Measurements from ENCODE around the gene IPO4.

IPO4 gene

DNA sequence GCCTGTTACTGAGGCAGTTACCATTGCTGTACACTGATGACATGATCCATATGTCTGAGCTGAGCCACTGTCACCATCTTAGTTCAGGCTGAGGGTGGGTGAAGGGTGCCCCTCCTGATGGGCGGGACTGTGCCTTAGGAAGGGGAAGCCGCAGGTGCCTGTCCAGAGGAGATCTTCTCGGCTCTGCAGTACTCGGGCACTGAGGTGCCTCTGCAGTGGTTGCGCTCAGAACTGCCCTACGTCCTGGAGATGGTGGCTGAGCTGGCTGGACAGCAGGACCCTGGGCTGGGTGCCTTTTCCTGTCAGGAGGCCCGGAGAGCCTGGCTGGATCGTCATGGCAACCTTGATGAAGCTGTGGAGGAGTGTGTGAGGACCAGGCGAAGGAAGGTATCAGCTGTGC lies 37.6 kb downstream of the IPO4 start:
- Histone ChIP-seq H3K4me2 (ENCODE audit: low read length) (no peak overlapping the region), H2BK120ac (ENCODE audit: low read depth, low read length) (no peak overlapping the region), H4K5ac (ENCODE audit: low read length) (no peak overlapping the region), H2BK15ac (replicated peaks; ENCODE audit: low read depth) (no peak overlapping the region), H4K8ac (ENCODE audit: low read depth, low read length) (no peak overlapping the region), H3K56ac (ENCODE audit: low read length) (no peak overlapping the region), H3K4ac (ENCODE audit: low read depth, low read length) (no peak overlapping the region), H3K23ac (ENCODE audit: low read length) (no peak overlapping the region), H3K4me3 (ENCODE audit: low read length) (no peak overlapping the region), H2AK5ac (ENCODE audit: low read length) (no peak overlapping the region), H3K36me3 (ENCODE audit: control insufficient read depth, insufficient read depth, low read length) (peaks cover 19% of the 10 kb centered on the region), H3K79me1 (ENCODE audit: low read length) (peaks cover 16% of the 10 kb centered on the region), H3K4me1 (ENCODE audit: control insufficient read depth, low read depth, low read length) (peaks cover 3% of the 10 kb centered on the region), H3K79me2 (ENCODE audit: control insufficient read depth, insufficient read depth, low read length) (peaks cover 16% of the 10 kb centered on the region), H3K27ac (ENCODE audit: low read depth, low read length) (no peak overlapping the region), H3K27me3 (ENCODE audit: insufficient read depth, low read length, poor library complexity) (no peaks in the 10 kb centered on the region), H2BK5ac (ENCODE audit: low read length) (no peak overlapping the region), H3K9ac (ENCODE audit: low read length) (no peak overlapping the region), H3K18ac (ENCODE audit: low read length) (no peak overlapping the region)
- no peak for DNase-seq
- no CpG with 5 or more reads among the region's 9 CpGs for WGBS (ENCODE audit: extremely low coverage, insufficient coverage, low lambda C conversion rate)

DNA sequence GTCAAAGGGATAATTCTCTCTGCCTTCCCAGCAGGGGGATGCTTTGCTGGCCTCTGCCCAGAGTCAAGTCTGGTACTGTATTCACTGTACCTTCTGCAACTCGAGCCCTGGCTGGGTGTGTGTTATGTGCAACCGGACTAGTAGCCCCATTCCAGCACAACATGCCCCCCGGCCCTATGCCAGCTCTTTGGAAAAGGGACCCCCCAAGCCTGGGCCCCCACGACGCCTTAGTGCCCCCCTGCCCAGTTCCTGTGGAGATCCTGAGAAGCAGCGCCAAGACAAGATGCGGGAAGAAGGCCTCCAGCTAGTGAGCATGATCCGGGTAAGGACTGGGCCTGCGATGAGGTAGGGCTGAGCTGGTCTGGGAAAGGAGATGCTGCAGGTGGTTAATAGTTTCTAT lies 38.0 kb downstream of the IPO4 start:
- H3K27me3 ChIP-seq (ENCODE audit: insufficient read depth, low read length, poor library complexity) = no peaks in the 10 kb centered on the region
- no peak for DNase-seq
- H3K4ac ChIP-seq (ENCODE audit: low read depth, low read length) = no peak overlapping the region
- no peak overlapping the region for H3K4me3 ChIP-seq (ENCODE audit: low read length)
- H2BK120ac ChIP-seq (ENCODE audit: low read depth, low read length) = no peak overlapping the region
- no peak overlapping the region for H3K27ac ChIP-seq (ENCODE audit: low read depth, low read length)
- peaks cover 8% of the 10 kb centered on the region for H3K4me1 ChIP-seq (ENCODE audit: control insufficient read depth, low read depth, low read length)
- no peak overlapping the region for H3K23ac ChIP-seq (ENCODE audit: low read length)
- no peak overlapping the region for H2AK5ac ChIP-seq (ENCODE audit: low read length)
- no CpG with 5 or more reads among the region's 9 CpGs for WGBS (ENCODE audit: extremely low coverage, insufficient coverage, low lambda C conversion rate)
- peaks cover 16% of the 10 kb centered on the region for H3K36me3 ChIP-seq (ENCODE audit: control insufficient read depth, insufficient read depth, low read length)
- no peak overlapping the region for H2BK5ac ChIP-seq (ENCODE audit: low read length)
- H3K9ac ChIP-seq (ENCODE audit: low read length) = no peak overlapping the region
- no peak overlapping the region for H3K18ac ChIP-seq (ENCODE audit: low read length)
- peaks cover 18% of the 10 kb centered on the region for H3K79me1 ChIP-seq (ENCODE audit: low read length)
- H3K4me2 ChIP-seq (ENCODE audit: low read length) = no peak overlapping the region
- no peak overlapping the region for H4K5ac ChIP-seq (ENCODE audit: low read length)
- H3K56ac ChIP-seq (ENCODE audit: low read length) = no peak overlapping the region
- no peak overlapping the region for H2BK15ac ChIP-seq (replicated peaks; ENCODE audit: low read depth)
- no peak overlapping the region for H4K8ac ChIP-seq (ENCODE audit: low read depth, low read length)
- H3K79me2 ChIP-seq (ENCODE audit: control insufficient read depth, insufficient read depth, low read length) = peaks cover 16% of the 10 kb centered on the region

DNA sequence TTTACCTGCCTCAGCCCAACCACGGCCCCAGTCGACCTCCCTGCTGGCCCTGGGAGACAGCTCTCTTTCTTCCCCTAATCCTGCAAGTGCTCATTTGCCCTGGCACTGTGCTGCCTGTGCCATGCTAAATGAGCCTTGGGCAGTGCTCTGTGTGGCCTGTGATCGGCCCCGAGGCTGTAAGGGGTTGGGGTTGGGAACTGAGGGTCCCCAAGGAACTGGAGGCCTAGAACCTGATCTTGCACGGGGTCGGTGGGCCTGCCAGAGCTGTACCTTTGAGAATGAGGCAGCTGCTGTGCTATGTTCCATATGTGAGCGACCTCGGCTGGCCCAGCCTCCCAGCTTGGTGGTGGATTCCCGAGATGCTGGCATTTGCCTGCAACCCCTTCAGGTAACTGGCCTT lies 38.6 kb downstream of the IPO4 start:
- Histone ChIP-seq H3K4me3 (ENCODE audit: low read length) (no peak overlapping the region), H4K5ac (ENCODE audit: low read length) (no peak overlapping the region), H2BK15ac (replicated peaks; ENCODE audit: low read depth) (no peak overlapping the region), H4K8ac (ENCODE audit: low read depth, low read length) (no peak overlapping the region), H2BK120ac (ENCODE audit: low read depth, low read length) (no peak overlapping the region), H3K27me3 (ENCODE audit: insufficient read depth, low read length, poor library complexity) (no peaks in the 10 kb centered on the region), H2BK5ac (ENCODE audit: low read length) (no peak overlapping the region), H3K4me2 (ENCODE audit: low read length) (no peak overlapping the region), H3K18ac (ENCODE audit: low read length) (no peak overlapping the region), H2AK5ac (ENCODE audit: low read length) (no peak overlapping the region), H3K23ac (ENCODE audit: low read length) (no peak overlapping the region), H3K36me3 (ENCODE audit: control insufficient read depth, insufficient read depth, low read length) (peaks cover 12% of the 10 kb centered on the region), H3K4me1 (ENCODE audit: control insufficient read depth, low read depth, low read length) (peaks cover 8% of the 10 kb centered on the region), H3K56ac (ENCODE audit: low read length) (no peak overlapping the region), H3K79me1 (ENCODE audit: low read length) (peaks cover 20% of the 10 kb centered on the region), H3K9ac (ENCODE audit: low read length) (no peak overlapping the region), H3K79me2 (ENCODE audit: control insufficient read depth, insufficient read depth, low read length) (peaks cover 16% of the 10 kb centered on the region), H3K4ac (ENCODE audit: low read depth, low read length) (no peak overlapping the region), H3K27ac (ENCODE audit: low read depth, low read length) (no peak overlapping the region)
- no CpG with 5 or more reads among the region's 9 CpGs for WGBS (ENCODE audit: extremely low coverage, insufficient coverage, low lambda C conversion rate)
- no peak for DNase-seq

DNA sequence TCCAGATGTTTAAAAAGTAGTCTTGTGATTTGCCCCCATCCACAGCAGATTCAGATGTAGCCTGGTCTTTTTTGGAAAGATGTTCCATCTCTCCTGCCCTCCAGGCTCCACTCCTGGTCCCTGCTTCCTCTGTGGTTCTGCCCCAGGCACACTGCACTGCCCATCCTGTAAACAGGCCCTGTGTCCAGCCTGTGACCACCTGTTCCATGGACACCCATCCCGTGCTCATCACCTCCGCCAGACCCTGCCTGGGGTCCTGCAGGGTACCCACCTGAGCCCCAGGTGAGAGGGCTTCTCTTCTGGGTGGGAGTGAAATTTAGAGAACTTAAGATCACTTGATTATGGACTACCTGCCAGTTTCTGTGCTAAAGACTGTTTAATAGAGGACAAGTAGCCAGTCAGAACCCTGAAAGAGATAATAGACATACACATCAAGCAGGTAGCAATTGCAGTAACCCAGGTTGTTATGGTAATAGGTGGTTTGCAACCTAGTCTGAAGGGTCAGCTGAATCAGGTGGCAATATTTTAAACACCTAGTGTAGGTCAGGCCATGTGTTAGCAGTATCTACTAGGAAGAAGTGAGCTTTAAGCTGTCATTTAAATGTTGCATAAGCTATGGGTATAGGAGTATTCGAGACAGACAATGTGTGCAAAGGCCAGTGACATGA lies 39.2 kb downstream of the IPO4 start:
- Histone ChIP-seq H2BK120ac (ENCODE audit: low read depth, low read length) (no peak overlapping the region), H2BK15ac (replicated peaks; ENCODE audit: low read depth) (no peak overlapping the region), H3K79me2 (ENCODE audit: control insufficient read depth, insufficient read depth, low read length) (peaks cover 16% of the 10 kb centered on the region), H3K36me3 (ENCODE audit: control insufficient read depth, insufficient read depth, low read length) (peaks cover 12% of the 10 kb centered on the region), H3K23ac (ENCODE audit: low read length) (no peak overlapping the region), H3K9ac (ENCODE audit: low read length) (no peak overlapping the region), H3K18ac (ENCODE audit: low read length) (no peak overlapping the region), H4K8ac (ENCODE audit: low read depth, low read length) (no peak overlapping the region), H2AK5ac (ENCODE audit: low read length) (no peak overlapping the region), H3K4me1 (ENCODE audit: control insufficient read depth, low read depth, low read length) (peaks cover 8% of the 10 kb centered on the region), H4K5ac (ENCODE audit: low read length) (no peak overlapping the region), H3K27ac (ENCODE audit: low read depth, low read length) (no peak overlapping the region), H2BK5ac (ENCODE audit: low read length) (no peak overlapping the region), H3K56ac (ENCODE audit: low read length) (no peak overlapping the region), H3K27me3 (ENCODE audit: insufficient read depth, low read length, poor library complexity) (no peaks in the 10 kb centered on the region), H3K4ac (ENCODE audit: low read depth, low read length) (no peak overlapping the region), H3K4me2 (ENCODE audit: low read length) (no peak overlapping the region), H3K79me1 (ENCODE audit: low read length) (peaks cover 20% of the 10 kb centered on the region), H3K4me3 (ENCODE audit: low read length) (no peak overlapping the region)
- DNase-seq = no peak
- WGBS (ENCODE audit: extremely low coverage, insufficient coverage, low lambda C conversion rate) = no CpG with 5 or more reads among the region's 3 CpGs

DNA sequence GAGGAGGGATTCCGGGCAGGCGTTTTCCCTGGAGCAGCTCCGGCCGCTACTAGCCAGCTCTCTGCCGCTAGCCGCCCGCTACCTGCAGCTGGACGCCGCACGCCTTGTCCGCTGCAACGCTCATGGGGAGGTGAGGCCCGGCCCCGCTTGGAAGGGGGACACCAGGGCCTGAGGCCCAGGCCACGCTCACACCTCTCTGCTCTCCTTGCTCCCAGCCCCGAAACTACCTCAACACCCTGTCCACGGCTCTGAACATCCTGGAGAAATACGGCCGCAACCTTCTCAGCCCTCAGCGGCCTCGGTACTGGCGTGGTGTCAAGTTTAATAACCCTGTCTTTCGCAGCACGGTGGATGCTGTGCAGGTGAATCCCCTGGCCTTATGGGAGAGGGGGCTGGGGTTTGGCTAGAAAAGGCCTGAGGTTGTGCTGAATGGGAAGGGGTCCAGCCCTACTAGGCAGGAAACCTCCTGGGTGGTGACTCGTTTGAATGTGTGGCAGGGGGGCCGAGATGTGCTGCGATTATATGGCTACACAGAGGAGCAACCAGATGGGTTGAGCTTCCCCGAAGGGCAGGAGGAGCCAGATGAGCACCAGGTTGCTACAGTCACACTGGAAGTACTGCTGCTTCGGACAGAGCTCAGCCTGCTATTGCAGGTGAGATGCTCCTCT lies 40.7 kb downstream of the IPO4 start:
- Histone ChIP-seq H3K56ac (ENCODE audit: low read length) (peak overlapping the region; percentile 92), H3K79me1 (ENCODE audit: low read length) (peaks cover 20% of the 10 kb centered on the region), H3K23ac (ENCODE audit: low read length) (peak overlapping the region; percentile 66), H4K5ac (ENCODE audit: low read length) (no peak overlapping the region), H3K9ac (ENCODE audit: low read length) (peak overlapping the region; percentile 98), H2BK5ac (ENCODE audit: low read length) (no peak overlapping the region), H3K4me1 (ENCODE audit: control insufficient read depth, low read depth, low read length) (peaks cover 8% of the 10 kb centered on the region), H2BK15ac (replicated peaks; ENCODE audit: low read depth) (no peak overlapping the region), H3K4me3 (ENCODE audit: low read length) (peak overlapping the region; percentile 78), H2BK120ac (ENCODE audit: low read depth, low read length) (no peak overlapping the region), H4K8ac (ENCODE audit: low read depth, low read length) (no peak overlapping the region), H3K36me3 (ENCODE audit: control insufficient read depth, insufficient read depth, low read length) (peaks cover 12% of the 10 kb centered on the region), H3K79me2 (ENCODE audit: control insufficient read depth, insufficient read depth, low read length) (peaks cover 16% of the 10 kb centered on the region), H2AK5ac (ENCODE audit: low read length) (peak overlapping the region; percentile 38), H3K18ac (ENCODE audit: low read length) (peak overlapping the region; percentile 43), H3K27ac (ENCODE audit: low read depth, low read length) (peak overlapping the region; percentile 46), H3K27me3 (ENCODE audit: insufficient read depth, low read length, poor library complexity) (no peaks in the 10 kb centered on the region), H3K4ac (ENCODE audit: low read depth, low read length) (no peak overlapping the region), H3K4me2 (ENCODE audit: low read length) (peak overlapping the region; percentile 98)
- WGBS (ENCODE audit: extremely low coverage, insufficient coverage, low lambda C conversion rate) = no CpG with 5 or more reads among the region's 29 CpGs
- DNase-seq = peak; percentile 29
